ENCODE data around the gene ZBTB47.

Gene ZBTB47

GRCh38 chr3:42639192-42639591, 14.3 kb upstream of the ZBTB47 start:
- DNase-seq (ENCODE audit: low read depth), result no peak
- TF ChIP-seq CTCF (conservative IDR thresholded peaks at IDR 0.05; ENCODE audit: low read depth, low read length), result no peak
- H3K4me3 ChIP-seq (ENCODE audit: low read depth, low read length), result no peak overlapping the region

- H3K4me3 ChIP-seq (ENCODE audit: low read depth, low read length), result no peak overlapping the region
- DNase-seq (ENCODE audit: low read depth), result no peak
- TF ChIP-seq CTCF (conservative IDR thresholded peaks at IDR 0.05; ENCODE audit: low read depth, low read length), result no peak
These were observed 13.4 kb upstream of the ZBTB47 start for GRCh38 chr3:42640129-42640528.

GRCh38 chr3:42640771-42641370, 12.6 kb upstream of the ZBTB47 start:
- H3K4me3 ChIP-seq (ENCODE audit: low read depth, low read length), result no peak overlapping the region
- no peak for TF ChIP-seq CTCF (conservative IDR thresholded peaks at IDR 0.05; ENCODE audit: low read depth, low read length)
- DNase-seq (ENCODE audit: low read depth), result no peak

GRCh38 chr3:42647821-42648459, 5.6 kb upstream of the ZBTB47 start:
- TF ChIP-seq CTCF (conservative IDR thresholded peaks at IDR 0.05; ENCODE audit: low read depth, low read length), result no peak
- no peak overlapping the region for H3K4me3 ChIP-seq (ENCODE audit: low read depth, low read length)
- peak; percentile 46 for DNase-seq (ENCODE audit: low read depth)

- no peak for DNase-seq (ENCODE audit: low read depth)
- H3K4me3 ChIP-seq (ENCODE audit: low read depth, low read length), result no peak overlapping the region
- no peak for TF ChIP-seq CTCF (conservative IDR thresholded peaks at IDR 0.05; ENCODE audit: low read depth, low read length)
These were observed 4.5 kb upstream of the ZBTB47 start for GRCh38 chr3:42649006-42649405.

GRCh38 chr3:42649783-42650182, 3.7 kb upstream of the ZBTB47 start:
- H3K4me3 ChIP-seq (ENCODE audit: low read depth, low read length), result no peak overlapping the region
- no peak for TF ChIP-seq CTCF (conservative IDR thresholded peaks at IDR 0.05; ENCODE audit: low read depth, low read length)
- no peak for DNase-seq (ENCODE audit: low read depth)

Measured in choroid plexus epithelial cell (primary cell).